HCT116 (cell line): Measurements from ENCODE around the gene PYGB. TPM values are rescaled to one million over a fixed set of nuclear protein-coding genes. Genes with fewer than 3 reads are reported as not detected.

Experiments used
- ATAC-seq: fragments of 200-7000 bp; cut with Tn5 transposase; 2 replicates; pipeline ENCODE4 v1.9.1; 2020; ENCODE audit warnings: mild to moderate bottlenecking, moderate library complexity
- BruUV-seq: library from RNA; stranded (reverse); fragments of 400-500 nt; replicated peaks from 2 replicates; lab custom pipeline; 2021; lab: Mats Ljungman, UMichigan
- CTCF ChIA-PET: fragments of 300-600 bp; sonication (Branson Sonifier 250); formaldehyde crosslinking; loops from one replicate; lab custom pipeline; 2021; ENCODE audit warnings: antibody characterized with exemption; lab: Charles Lee
- POLR2A ChIA-PET: fragments of 300-600, 350-600 bp; sonication (Branson Sonifier 250); formaldehyde crosslinking; loops from one replicate; lab custom pipeline; 2021; ENCODE audit warnings: antibody characterized with exemption; lab: Charles Lee
- RAD21 ChIA-PET, 2 experiments: fragments of 300-600 bp; sonication (Branson Sonifier 250); formaldehyde crosslinking; loops; one replicate each; lab custom pipeline; 2023; ENCODE audit warnings: low total read pairs in 2 of 2; ENCODE audit not compliant: uncharacterized antibody in 2 of 2, unreplicated experiment in 2 of 2, low non-redundant PET in 1 of 2; lab: Charles Lee
- DNase-seq: peaks from one replicate; pipeline ENCODE4 v3.0.0-alpha.2; 2010; ENCODE audit warnings: low read depth, low spot score
- H2AFZ ChIP-seq: fragments of 200-600 bp; shearing (Covaris generic), sonication (generic); 2 replicates; pipeline ENCODE4 v1.6.1; 2017; ENCODE audit warnings: low read depth, mixed run types, mixed read lengths, antibody characterized with exemption, low read length; ENCODE audit not compliant: poor library complexity, severe bottlenecking
- H3K27ac ChIP-seq: 2 replicates; pipeline ENCODE4 v1.5.1; 2012; ENCODE audit warnings: low read depth, low read length
- H3K27me3 ChIP-seq: fragments of 200-600 bp; sonication (generic); 2 replicates; pipeline ENCODE4 v1.6.1; 2016; ENCODE audit warnings: mixed run types, low read length, mixed read lengths; ENCODE audit not compliant: insufficient read depth
- H3K36me3 ChIP-seq, 2 experiments: fragments of 200-500 bp in 1 of 2; fragments of 200-600 bp in 1 of 2; sonication (Bioruptor generic) in 1 of 2; sonication (generic) in 1 of 2; 2 replicates each; pipeline versions ENCODE4 v1.5.1 to v1.6.1; 2014 to 2016; ENCODE audit warnings: low read length in 2 of 2, inconsistent platforms in 1 of 2, mixed read lengths in 1 of 2, mixed run types in 1 of 2; ENCODE audit not compliant: insufficient read depth in 2 of 2, control insufficient read depth in 1 of 2
- H3K4me1 ChIP-seq, 2 experiments: fragments of 200-600 bp in 1 of 2; sonication (generic) in 1 of 2; 2 replicates each; pipeline versions ENCODE4 v1.5.1 to v1.6.1; 2012 to 2017; ENCODE audit warnings: low read length in 2 of 2, inconsistent platforms in 1 of 2, mild to moderate bottlenecking in 1 of 2, mixed read lengths in 1 of 2, mixed run types in 1 of 2, moderate library complexity in 1 of 2; ENCODE audit not compliant: insufficient read depth in 2 of 2, control insufficient read depth in 1 of 2
- H3K4me2 ChIP-seq: fragments of 200-600 bp; sonication (generic); 2 replicates; pipeline ENCODE4 v1.6.1; 2017; ENCODE audit warnings: mixed run types, low read length, mixed read lengths
- H3K4me3 ChIP-seq, 2 experiments: fragments of 200-600 bp in 1 of 2; sonication (generic) in 1 of 2; replicated peaks in 1 of 2; 2 replicates each; pipeline ENCODE4 v1.5.1; 2011 to 2016; ENCODE audit warnings: low read length in 2 of 2, control low read depth in 1 of 2, low read depth in 1 of 2, mild to moderate bottlenecking in 1 of 2, mixed read lengths in 1 of 2, mixed run types in 1 of 2
- H3K79me2 ChIP-seq: fragments of 200-600 bp; sonication (generic); 2 replicates; pipeline ENCODE4 v1.6.1; 2017; ENCODE audit warnings: mild to moderate bottlenecking, mixed run types, low read length, moderate library complexity, mixed read lengths; ENCODE audit not compliant: insufficient read depth
- H3K9ac ChIP-seq: fragments of 200-600 bp; sonication (generic); 2 replicates; pipeline ENCODE4 v1.6.1; 2016; ENCODE audit warnings: low read length, mixed read lengths
- H3K9me2 ChIP-seq: fragments of 200-600 bp; sonication (generic), shearing (Covaris generic); 2 replicates; pipeline ENCODE4 v1.6.1; 2017; ENCODE audit warnings: mixed run types, mild to moderate bottlenecking, moderate library complexity; ENCODE audit not compliant: insufficient read depth
- H3K9me3 ChIP-seq, 2 experiments: fragments of 200-500 bp in 1 of 2; fragments of 200-600 bp in 1 of 2; sonication (Bioruptor generic) in 1 of 2; sonication (generic) in 1 of 2; 2 replicates each; pipeline ENCODE4 v1.6.1; 2014 to 2017; ENCODE audit warnings: low read length in 2 of 2, mixed read lengths in 2 of 2, inconsistent platforms in 1 of 2, low read depth in 1 of 2, mild to moderate bottlenecking in 1 of 2, mixed run types in 1 of 2, moderate library complexity in 1 of 2; ENCODE audit not compliant: control insufficient read depth in 1 of 2, insufficient read depth in 1 of 2
- H4K20me1 ChIP-seq: fragments of 200-600 bp; sonication (generic), shearing (Covaris generic); 2 replicates; pipeline ENCODE4 v1.6.1; 2017; ENCODE audit warnings: mixed run types, mild to moderate bottlenecking, moderate library complexity; ENCODE audit not compliant: insufficient read depth
- ATF3 ChIP-seq: IDR thresholded peaks from 2 replicates; pipeline ENCODE4 v1.6.1; 2012
- CBX3 ChIP-seq: IDR thresholded peaks from 2 replicates; pipeline ENCODE4 v1.6.1; 2012; ENCODE audit warnings: low read depth
- CEBPB ChIP-seq: IDR thresholded peaks from 2 replicates; pipeline ENCODE4 v1.6.1; 2012; ENCODE audit warnings: low read depth
- CTCF ChIP-seq, 3 experiments: fragments of 200-600 bp in 1 of 3; sonication (generic) in 1 of 3; IDR thresholded peaks in 2 of 3; conservative IDR thresholded peaks in 1 of 3; 2 replicates each; pipeline ENCODE4 v1.5.1; 2012 to 2017; ENCODE audit warnings: low read depth in 2 of 3, low read length in 2 of 3, antibody characterized with exemption in 1 of 3, borderline replicate concordance in 1 of 3, control low read depth in 1 of 3, mild to moderate bottlenecking in 1 of 3, mixed read lengths in 1 of 3, mixed run types in 1 of 3, moderate library complexity in 1 of 3; ENCODE audit not compliant: insufficient read depth in 1 of 3
- EGR1 ChIP-seq: IDR thresholded peaks from 2 replicates; pipeline ENCODE4 v1.6.1; 2012; ENCODE audit warnings: low read depth
- ELF1 ChIP-seq: IDR thresholded peaks from 2 replicates; pipeline ENCODE4 v1.6.1; 2012; ENCODE audit warnings: low read depth, borderline replicate concordance
- FOSL1 ChIP-seq: IDR thresholded peaks from 2 replicates; pipeline ENCODE4 v1.6.1; 2012; ENCODE audit warnings: low read depth
- JUND ChIP-seq: IDR thresholded peaks from 2 replicates; pipeline ENCODE4 v1.6.1; 2012
- MAX ChIP-seq: IDR thresholded peaks from 2 replicates; pipeline ENCODE4 v1.6.1; 2012
- POLR2A ChIP-seq: IDR thresholded peaks from 2 replicates; pipeline ENCODE4 v1.7.0; 2011; ENCODE audit warnings: borderline replicate concordance; ENCODE audit not compliant: insufficient read depth, insufficient read length; ENCODE audit errors: extremely low read depth
- POLR2AphosphoS5 ChIP-seq: IDR thresholded peaks from 2 replicates; pipeline ENCODE4 v1.6.1; 2011; ENCODE audit warnings: mild to moderate bottlenecking, low read depth, low read length, moderate library complexity
- RAD21 ChIP-seq: IDR thresholded peaks from 2 replicates; pipeline ENCODE4 v1.6.1; 2012; ENCODE audit warnings: low read depth, mild to moderate bottlenecking
- REST ChIP-seq: IDR thresholded peaks from 2 replicates; pipeline ENCODE4 v1.6.1; 2012; ENCODE audit warnings: low read depth
- SIN3A ChIP-seq: IDR thresholded peaks from 2 replicates; pipeline ENCODE4 v1.6.1; 2012; ENCODE audit warnings: low read depth
- SP1 ChIP-seq: IDR thresholded peaks from 2 replicates; pipeline ENCODE4 v1.6.1; 2012; ENCODE audit warnings: low read depth
- SRF ChIP-seq: IDR thresholded peaks from 2 replicates; pipeline ENCODE4 v1.6.1; 2012; ENCODE audit warnings: low read depth
- TCF7L2 ChIP-seq: IDR thresholded peaks from 2 replicates; pipeline ENCODE4 v1.7.0; 2011; ENCODE audit warnings: borderline replicate concordance, inconsistent platforms; ENCODE audit not compliant: insufficient read depth, insufficient read length; ENCODE audit errors: extremely low read depth
- YY1 ChIP-seq: IDR thresholded peaks from 2 replicates; pipeline ENCODE4 v1.6.1; 2011; ENCODE audit warnings: low read length, low read depth, moderate library complexity, mild to moderate bottlenecking; ENCODE audit not compliant: insufficient replicate concordance; ENCODE audit errors: extremely low read depth
- ZBTB33 ChIP-seq: IDR thresholded peaks from 2 replicates; pipeline ENCODE4 v1.6.1; 2011; ENCODE audit warnings: mild to moderate bottlenecking, low read length, moderate library complexity; ENCODE audit not compliant: insufficient replicate concordance; ENCODE audit errors: extremely low read depth
- ZFX ChIP-seq: fragments of 450-650 bp; IDR thresholded peaks from 2 replicates; pipeline ENCODE4 v1.6.1; 2017
- intact Hi-C: fragments of 100-400 bp; cut with micrococcal nuclease; formaldehyde crosslinking; loops from 2 replicates; pipeline ENCODE4 v1.10.0; 2022
- total RNA-seq: library from RNA; stranded (reverse); gene quantifications from one replicate; pipeline ENCODE4 v1.2.1, GENCODE V29; 2021; ENCODE audit not compliant: unreplicated experiment

The PYGB gene
- total RNA-seq, 1 experiment from 2014 or later = 87.8 TPM

GRCh38 chr20:25207149-25207959 lies 40.5 kb upstream of the PYGB start:
- DNase-seq = no peak
- no peak overlapping the region for H2AFZ ChIP-seq
- no peak overlapping the region for H3K4me2 ChIP-seq
- peaks cover 47% of the 10 kb centered on the region for H3K79me2 ChIP-seq
- no TSS peak for BruUV-seq
- RAD21 ChIA-PET = no interaction called here
- CTCF ChIA-PET = no interaction called here
- H3K9ac ChIP-seq = no peak overlapping the region
- no peak for TF ChIP-seq POLR2A
- TF ChIP-seq RAD21 = no peak
- no peak for TF ChIP-seq REST
- no peak for TF ChIP-seq TCF7L2
- no peak for TF ChIP-seq POLR2AphosphoS5
- no peak for TF ChIP-seq ZBTB33
- TF ChIP-seq SIN3A = no peak
- TF ChIP-seq YY1 = no peak
- no peak for TF ChIP-seq CBX3
- TF ChIP-seq SP1 = no peak
- no peak for TF ChIP-seq JUND
- no peak for TF ChIP-seq ATF3
- no peak for TF ChIP-seq FOSL1
- no peak for TF ChIP-seq CEBPB
- TF ChIP-seq ZFX = no peak
- no peak for TF ChIP-seq EGR1
- no peak for TF ChIP-seq SRF
- TF ChIP-seq ELF1 = no peak
- TF ChIP-seq MAX = no peak
- TF ChIP-seq CTCF (IDR thresholded peaks at IDR 0.05 in 2 of 3, conservative IDR thresholded peaks at IDR 0.05 in 1 of 3; ENCODE audit: borderline replicate concordance in 1 of 3, insufficient read depth in 1 of 3, low read depth in 2 of 3, low read length in 2 of 3) = no peak
- TF ChIP-seq, all 23 proteins: peak for 0
- Histone ChIP-seq H3K36me3 (peaks cover 5 to 7% of the 10 kb centered on the region in 2 experiments; a peak in 3 of 4 replicates), H3K27ac (no peak overlapping the region), H3K27me3 (no peaks in the 10 kb centered on the region), H3K9me3 (no peaks in the 10 kb centered on the region), H3K9me2 (no peaks in the 10 kb centered on the region), H4K20me1 (no peaks in the 10 kb centered on the region), H3K4me3 (no peak overlapping the region), H3K4me1 (peaks cover 0 to 3% of the 10 kb centered on the region in 2 experiments; a peak in 1 of 4 replicates)
- POLR2A ChIA-PET = no interaction called here
- ATAC-seq = no peak
- intact Hi-C loops = no loop called here
